ENCODE measurements around the gene FKBP5. TPM values are rescaled to one million over a fixed set of nuclear protein-coding genes. Genes with fewer than 3 reads are reported as not detected.

The FKBP5 gene
- total and polyA plus RNA-seq, 9 of the 15 experiments (the other 6 are each of a cell fraction or from before 2014, with no cell fraction given) = 32.7 to 151 (median 75.0) TPM

- peak; percentile 67; the same call in 1 of the 2 replicates for TF ChIP-seq CHAMP1 (IDR thresholded peaks at IDR 0.05)
- TF ChIP-seq GTF3C2 (IDR thresholded peaks at IDR 0.05; ENCODE audit: borderline replicate concordance, extremely low read depth, insufficient read length) = no peak
- no peak for TF ChIP-seq SIRT6 (IDR thresholded peaks at IDR 0.05; ENCODE audit: low read depth, low read length)
- no peak for TF ChIP-seq SMAD3 (CRISPR knock-in tag; conservative IDR thresholded peaks at IDR 0.05)
- TF ChIP-seq, protein P1, sequence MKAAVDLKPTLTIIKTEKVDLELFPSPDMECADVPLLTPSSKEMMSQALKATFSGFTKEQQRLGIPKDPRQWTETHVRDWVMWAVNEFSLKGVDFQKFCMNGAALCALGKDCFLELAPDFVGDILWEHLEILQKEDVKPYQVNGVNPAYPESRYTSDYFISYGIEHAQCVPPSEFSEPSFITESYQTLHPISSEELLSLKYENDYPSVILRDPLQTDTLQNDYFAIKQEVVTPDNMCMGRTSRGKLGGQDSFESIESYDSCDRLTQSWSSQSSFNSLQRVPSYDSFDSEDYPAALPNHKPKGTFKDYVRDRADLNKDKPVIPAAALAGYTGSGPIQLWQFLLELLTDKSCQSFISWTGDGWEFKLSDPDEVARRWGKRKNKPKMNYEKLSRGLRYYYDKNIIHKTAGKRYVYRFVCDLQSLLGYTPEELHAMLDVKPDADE (conservative IDR thresholded peaks at IDR 0.05; ENCODE audit: control insufficient read depth, low read depth, low read length) = 0 out of 2 replicates have a peak, but pooled peaks have one; percentile 20
- peak; percentile 40; the same call in 1 of the 2 replicates for TF ChIP-seq CEBPG (CRISPR knock-in tag; IDR thresholded peaks at IDR 0.05)
- no peak for TF ChIP-seq CEBPG (tag; conservative IDR thresholded peaks at IDR 0.05 in 1 of 2, IDR thresholded peaks at IDR 0.05 in 1 of 2)
- TF ChIP-seq POLR2B (IDR thresholded peaks at IDR 0.05; ENCODE audit: low read depth, partially characterized antibody) = no peak
- TF ChIP-seq MXD1 (CRISPR knock-in tag; IDR thresholded peaks at IDR 0.05; ENCODE audit: borderline replicate concordance, poor library complexity, severe bottlenecking) = no peak
- no peak for TF ChIP-seq ZNF695 (CRISPR knock-in tag; IDR thresholded peaks at IDR 0.05)
- TF ChIP-seq NFYB (IDR thresholded peaks at IDR 0.05; ENCODE audit: extremely low read depth, insufficient read length) = peak; percentile 86
- no peak for TF ChIP-seq ZNF133 (CRISPR knock-in tag; IDR thresholded peaks at IDR 0.05)
- no peak for TF ChIP-seq NR4A1 (CRISPR knock-in tag; IDR thresholded peaks at IDR 0.05)
- no peak for TF ChIP-seq NR4A1 (tag; IDR thresholded peaks at IDR 0.05)
- TF ChIP-seq, protein P2, sequence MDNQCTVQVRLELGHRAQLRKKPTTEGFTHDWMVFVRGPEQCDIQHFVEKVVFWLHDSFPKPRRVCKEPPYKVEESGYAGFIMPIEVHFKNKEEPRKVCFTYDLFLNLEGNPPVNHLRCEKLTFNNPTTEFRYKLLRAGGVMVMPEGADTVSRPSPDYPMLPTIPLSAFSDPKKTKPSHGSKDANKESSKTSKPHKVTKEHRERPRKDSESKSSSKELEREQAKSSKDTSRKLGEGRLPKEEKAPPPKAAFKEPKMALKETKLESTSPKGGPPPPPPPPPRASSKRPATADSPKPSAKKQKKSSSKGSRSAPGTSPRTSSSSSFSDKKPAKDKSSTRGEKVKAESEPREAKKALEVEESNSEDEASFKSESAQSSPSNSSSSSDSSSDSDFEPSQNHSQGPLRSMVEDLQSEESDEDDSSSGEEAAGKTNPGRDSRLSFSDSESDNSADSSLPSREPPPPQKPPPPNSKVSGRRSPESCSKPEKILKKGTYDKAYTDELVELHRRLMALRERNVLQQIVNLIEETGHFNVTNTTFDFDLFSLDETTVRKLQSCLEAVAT (IDR thresholded peaks at IDR 0.05) = no peak
- no peak for TF ChIP-seq KDM4B (IDR thresholded peaks at IDR 0.05; ENCODE audit: borderline replicate concordance in 2 of 2, low read depth in 1 of 2)
- TF ChIP-seq YY1 (IDR thresholded peaks at IDR 0.05; ENCODE audit: borderline replicate concordance in 1 of 3, control insufficient read depth in 1 of 3, extremely low read depth in 1 of 3, insufficient read depth in 3 of 3, insufficient read length in 1 of 3, insufficient replicate concordance in 2 of 3, low read depth in 1 of 3, low read length in 2 of 3) = peak in 1 of 3 experiments; percentile 51
- no peak for TF ChIP-seq ELF4 (CRISPR knock-in tag; IDR thresholded peaks at IDR 0.05)
Observed at GRCh38 chr6:35703554-35703953, 14.8 kb upstream of the FKBP5 start (continued).
